ENCODE results near the gene INPPL1. TPM values are rescaled to one million over a fixed set of nuclear protein-coding genes. Genes with fewer than 3 reads are reported as not detected.

Gene INPPL1
- total and polyA plus RNA-seq, 2 donors from 2014 or later: 39.9 to 120 TPM

DNA sequence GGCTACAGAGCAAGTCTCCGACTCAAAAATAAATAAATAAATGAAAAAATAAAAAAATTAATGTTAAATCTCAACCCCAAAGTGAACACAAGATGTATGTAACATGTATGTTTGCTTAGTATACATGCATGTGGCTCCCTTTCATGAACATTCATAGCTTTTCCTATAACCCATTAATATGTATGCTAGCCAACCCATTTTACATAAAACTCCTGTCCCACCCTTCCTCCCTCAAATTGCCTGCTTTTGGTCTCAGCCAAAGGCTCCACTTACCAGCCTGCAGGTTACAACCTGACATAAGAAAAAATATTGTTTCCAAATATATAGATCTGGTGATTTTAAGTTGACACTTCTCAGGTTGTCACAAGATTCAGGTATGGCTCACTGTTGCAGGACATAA, 36.3 kb upstream of the INPPL1 start:
- Histone ChIP-seq H3K36me3 (ENCODE audit: control insufficient read depth in 2 of 3, insufficient read depth in 3 of 3, low read length in 3 of 3) (no peaks in the 10 kb centered on the region), H3K27me3 (ENCODE audit: control insufficient read depth, insufficient read depth, low read length) (no peaks in the 10 kb centered on the region), H3K27ac (ENCODE audit: low read depth in 2 of 2, low read length in 2 of 2) (no peak overlapping the region), H3K9ac (ENCODE audit: low read length in 3 of 3) (no peak overlapping the region), H3K4me1 (ENCODE audit: control insufficient read depth in 2 of 3, insufficient read depth in 2 of 3, low read depth in 1 of 3, low read length in 3 of 3) (peaks cover 0 to 6% (median 0%) of the 10 kb centered on the region in 3 donors), H3K9me3 (ENCODE audit: control insufficient read depth in 2 of 3, insufficient read depth in 1 of 3, low read length in 3 of 3) (no peaks in the 10 kb centered on the region), H3K4me3 (ENCODE audit: low read length in 3 of 3) (no peak overlapping the region)
- DNase-seq: no peak
- intact Hi-C loops (cut with DNase I): no loop called here
- TF ChIP-seq, protein P1, sequence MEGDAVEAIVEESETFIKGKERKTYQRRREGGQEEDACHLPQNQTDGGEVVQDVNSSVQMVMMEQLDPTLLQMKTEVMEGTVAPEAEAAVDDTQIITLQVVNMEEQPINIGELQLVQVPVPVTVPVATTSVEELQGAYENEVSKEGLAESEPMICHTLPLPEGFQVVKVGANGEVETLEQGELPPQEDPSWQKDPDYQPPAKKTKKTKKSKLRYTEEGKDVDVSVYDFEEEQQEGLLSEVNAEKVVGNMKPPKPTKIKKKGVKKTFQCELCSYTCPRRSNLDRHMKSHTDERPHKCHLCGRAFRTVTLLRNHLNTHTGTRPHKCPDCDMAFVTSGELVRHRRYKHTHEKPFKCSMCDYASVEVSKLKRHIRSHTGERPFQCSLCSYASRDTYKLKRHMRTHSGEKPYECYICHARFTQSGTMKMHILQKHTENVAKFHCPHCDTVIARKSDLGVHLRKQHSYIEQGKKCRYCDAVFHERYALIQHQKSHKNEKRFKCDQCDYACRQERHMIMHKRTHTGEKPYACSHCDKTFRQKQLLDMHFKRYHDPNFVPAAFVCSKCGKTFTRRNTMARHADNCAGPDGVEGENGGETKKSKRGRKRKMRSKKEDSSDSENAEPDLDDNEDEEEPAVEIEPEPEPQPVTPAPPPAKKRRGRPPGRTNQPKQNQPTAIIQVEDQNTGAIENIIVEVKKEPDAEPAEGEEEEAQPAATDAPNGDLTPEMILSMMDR (IDR thresholded peaks at IDR 0.05; ENCODE audit: borderline replicate concordance, extremely low read depth, insufficient read depth): no peak
- FAIRE-seq: no peak

DNA sequence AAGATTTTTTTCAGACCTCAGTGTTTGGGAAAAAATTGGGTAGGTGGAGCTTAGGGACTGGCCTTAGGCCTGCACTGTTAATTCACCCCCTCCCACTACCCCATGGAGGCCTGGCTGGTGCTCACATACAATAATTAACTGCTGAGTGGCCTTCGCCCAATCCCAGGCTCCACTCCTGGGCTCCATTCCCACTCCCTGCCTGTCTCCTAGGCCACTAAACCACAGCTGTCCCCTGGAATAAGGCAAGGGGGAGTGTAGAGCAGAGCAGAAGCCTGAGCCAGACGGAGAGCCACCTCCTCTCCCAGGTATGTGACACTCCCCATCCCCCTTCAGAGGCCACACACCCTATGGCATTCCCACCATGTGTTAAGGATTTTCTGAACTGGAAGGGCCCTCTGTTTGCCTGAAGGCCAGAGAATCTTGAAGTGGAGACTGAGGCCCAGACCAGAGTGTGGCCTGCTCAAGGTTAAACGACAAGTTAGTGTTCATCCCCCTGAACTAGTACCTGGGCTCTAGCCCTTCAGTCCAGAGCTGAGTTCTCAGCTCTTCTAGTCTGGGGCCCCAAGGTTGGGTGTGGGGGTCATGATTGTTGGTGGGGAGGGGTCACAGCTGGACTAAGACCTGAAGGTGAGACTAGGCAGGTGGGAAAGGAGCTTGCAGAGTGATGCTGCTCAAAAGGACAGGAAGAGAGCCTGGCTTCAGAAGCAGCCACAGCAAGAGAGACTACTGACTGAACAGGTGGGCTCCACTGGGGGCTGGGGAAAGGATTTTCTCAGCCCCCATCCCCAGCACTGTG, 34.9 kb upstream of the INPPL1 start:
- FAIRE-seq: no peak
- Histone ChIP-seq H3K4me3 (ENCODE audit: low read length in 3 of 3) (peak overlapping the region in 1 of 3 donors; percentile 20), H3K36me3 (ENCODE audit: control insufficient read depth in 2 of 3, insufficient read depth in 3 of 3, low read length in 3 of 3) (no peaks in the 10 kb centered on the region), H3K9me3 (ENCODE audit: control insufficient read depth in 2 of 3, insufficient read depth in 1 of 3, low read length in 3 of 3) (no peaks in the 10 kb centered on the region), H3K9ac (ENCODE audit: low read length in 3 of 3) (no peak overlapping the region), H3K27me3 (ENCODE audit: control insufficient read depth, insufficient read depth, low read length) (no peaks in the 10 kb centered on the region), H3K27ac (ENCODE audit: low read depth in 2 of 2, low read length in 2 of 2) (no peak overlapping the region), H3K4me1 (ENCODE audit: control insufficient read depth in 2 of 3, insufficient read depth in 2 of 3, low read depth in 1 of 3, low read length in 3 of 3) (peaks cover 0 to 6% (median 0%) of the 10 kb centered on the region in 3 donors)
- TF ChIP-seq, protein P1 (IDR thresholded peaks at IDR 0.05; ENCODE audit: borderline replicate concordance, extremely low read depth, insufficient read depth): no peak
- intact Hi-C loops (cut with DNase I): no loop called here
- DNase-seq: peak; percentile 47 to 86 (median 54)

DNA sequence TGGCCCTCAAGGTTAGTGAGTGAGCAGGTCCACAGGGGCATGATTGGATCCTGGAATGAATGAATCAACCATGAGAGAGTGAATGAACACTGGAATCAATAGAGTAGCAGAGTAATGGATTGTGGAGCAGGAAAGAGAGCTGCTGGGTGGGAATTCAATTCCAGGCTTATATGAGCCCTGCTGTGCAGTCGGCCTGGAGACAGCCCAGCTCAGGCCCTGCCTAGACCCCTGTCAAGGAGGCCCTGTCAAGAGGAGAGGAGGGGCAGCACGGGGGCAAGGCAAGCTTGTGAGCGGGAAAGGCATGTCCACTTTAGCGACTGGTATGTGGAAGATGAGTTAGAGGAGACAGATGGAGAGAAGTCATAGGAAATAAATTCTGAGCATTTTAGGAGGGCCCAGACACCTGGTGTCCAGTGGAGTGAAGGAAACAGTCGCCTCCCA, 33.9 kb upstream of the INPPL1 start:
- Histone ChIP-seq H3K4me3 (ENCODE audit: low read length in 3 of 3) (peak overlapping the region in 1 of 3 donors; percentile 20), H3K4me1 (ENCODE audit: control insufficient read depth in 2 of 3, insufficient read depth in 2 of 3, low read depth in 1 of 3, low read length in 3 of 3) (peaks cover 0 to 6% (median 0%) of the 10 kb centered on the region in 3 donors), H3K9ac (ENCODE audit: low read length in 3 of 3) (no peak overlapping the region), H3K27me3 (ENCODE audit: control insufficient read depth, insufficient read depth, low read length) (no peaks in the 10 kb centered on the region), H3K9me3 (ENCODE audit: control insufficient read depth in 2 of 3, insufficient read depth in 1 of 3, low read length in 3 of 3) (no peaks in the 10 kb centered on the region), H3K36me3 (ENCODE audit: control insufficient read depth in 2 of 3, insufficient read depth in 3 of 3, low read length in 3 of 3) (peaks cover 0 to 6% (median 0%) of the 10 kb centered on the region in 3 donors), H3K27ac (ENCODE audit: low read depth in 2 of 2, low read length in 2 of 2) (no peak overlapping the region)
- intact Hi-C loops (cut with DNase I): no loop called here
- no peak for FAIRE-seq
- no peak for DNase-seq
- TF ChIP-seq, protein P1 (IDR thresholded peaks at IDR 0.05; ENCODE audit: borderline replicate concordance, extremely low read depth, insufficient read depth): no peak

All from kidney (tissue), 14 donors.